ENCODE measurements around the gene XPC.

Gene XPC

GRCh38 chr3:14206548-14207177 is 28.3 kb upstream of the XPC start:
- no peak for DNase-seq

- DNase-seq, result peak; percentile 25
Measured at GRCh38 chr3:14204515-14205284, 26.3 kb upstream of the XPC start.

GRCh38 chr3:14203521-14204079 is 25.2 kb upstream of the XPC start:
- peak; percentile 71 for DNase-seq

GRCh38 chr3:14202874-14203520 is 24.6 kb upstream of the XPC start:
- DNase-seq, result no peak

GRCh38 chr3:14201940-14202684 is 23.7 kb upstream of the XPC start:
- no peak for DNase-seq

GRCh38 chr3:14200841-14201240 is 22.4 kb upstream of the XPC start:
- DNase-seq, result peak; percentile 32

- no peak for DNase-seq
Measured at GRCh38 chr3:14200276-14200675, 21.9 kb upstream of the XPC start.

- DNase-seq, result no peak
Measured at GRCh38 chr3:14199641-14200040, 21.2 kb upstream of the XPC start.

- no peak for DNase-seq
Measured at GRCh38 chr3:14194865-14195264, 16.5 kb upstream of the XPC start.

- no peak for DNase-seq
Measured at GRCh38 chr3:14188041-14188754, 9.8 kb upstream of the XPC start.

- DNase-seq, result no peak
Measured at GRCh38 chr3:14186854-14187458, 8.6 kb upstream of the XPC start.

GRCh38 chr3:14183015-14183577 is 4.7 kb upstream of the XPC start:
- no peak for DNase-seq

GRCh38 chr3:14181253-14181652 is 2.9 kb upstream of the XPC start:
- DNase-seq, result no peak

GRCh38 chr3:14179795-14180194 is 1.4 kb upstream of the XPC start:
- DNase-seq, result no peak

GRCh38 chr3:14179114-14179465 is 689 bp upstream of the XPC start:
- DNase-seq, result no peak

- DNase-seq, result peak; percentile 36
Measured at GRCh38 chr3:14177580-14178246, 688 bp downstream of the XPC start.

GRCh38 chr3:14175383-14176037 is 2.9 kb downstream of the XPC start:
- no peak for DNase-seq

GRCh38 chr3:14174483-14174882 is 3.9 kb downstream of the XPC start:
- DNase-seq, result no peak

GRCh38 chr3:14172496-14172895 is 5.9 kb downstream of the XPC start:
- no peak for DNase-seq

- peak; percentile 85 for DNase-seq
Measured at GRCh38 chr3:14170531-14171159, 7.8 kb downstream of the XPC start.
